HL-60 (cell line): Measurements from ENCODE around the gene ARHGAP10.

ENCODE experiments used
- DNase-seq, 2 experiments: peaks; one replicate each; pipeline ENCODE4 v3.0.0-alpha.2; 2010 to 2020; ENCODE audit warnings: low read depth in 1 of 2, low spot score in 1 of 2
- H3K27ac ChIP-seq: fragments of 250-450 bp; sonication (Bioruptor Pico); replicated peaks from 2 replicates; pipeline ENCODE4 v1.5.1; 2020; ENCODE audit warnings: mild to moderate bottlenecking, moderate library complexity
- H3K27me3 ChIP-seq: fragments of 250-450 bp; sonication (Bioruptor Pico); 2 replicates; pipeline ENCODE4 v1.5.1; 2021; ENCODE audit warnings: mild to moderate bottlenecking, moderate library complexity; ENCODE audit not compliant: insufficient read depth, poor library complexity, severe bottlenecking
- H3K4me3 ChIP-seq: replicated peaks from 2 replicates; pipeline ENCODE4 v1.5.1; 2011; ENCODE audit warnings: mild to moderate bottlenecking, control low read depth, low read length; ENCODE audit not compliant: insufficient read depth
- GABPA ChIP-seq: IDR thresholded peaks from 2 replicates; pipeline ENCODE4 v1.6.1; 2012; ENCODE audit warnings: low read depth
- POLR2AphosphoS5 ChIP-seq: IDR thresholded peaks from 2 replicates; pipeline ENCODE4 v1.6.1; 2012; ENCODE audit warnings: low read depth
- SPI1 ChIP-seq: IDR thresholded peaks from 2 replicates; pipeline ENCODE4 v1.6.1; 2012; ENCODE audit warnings: low read depth, mild to moderate bottlenecking, borderline replicate concordance
- TF ChIP-seq, protein P1 (sequence below): IDR thresholded peaks from 2 replicates; pipeline ENCODE4 v1.6.1; 2012; ENCODE audit warnings: low read depth; ENCODE audit not compliant: insufficient replicate concordance
- TF ChIP-seq, protein P2 (sequence below): IDR thresholded peaks from one replicate; pipeline ENCODE4 v1.5.1; 2011; ENCODE audit warnings: low read length, control low read depth, inconsistent platforms; ENCODE audit not compliant: insufficient read depth

The ARHGAP10 gene

DNA sequence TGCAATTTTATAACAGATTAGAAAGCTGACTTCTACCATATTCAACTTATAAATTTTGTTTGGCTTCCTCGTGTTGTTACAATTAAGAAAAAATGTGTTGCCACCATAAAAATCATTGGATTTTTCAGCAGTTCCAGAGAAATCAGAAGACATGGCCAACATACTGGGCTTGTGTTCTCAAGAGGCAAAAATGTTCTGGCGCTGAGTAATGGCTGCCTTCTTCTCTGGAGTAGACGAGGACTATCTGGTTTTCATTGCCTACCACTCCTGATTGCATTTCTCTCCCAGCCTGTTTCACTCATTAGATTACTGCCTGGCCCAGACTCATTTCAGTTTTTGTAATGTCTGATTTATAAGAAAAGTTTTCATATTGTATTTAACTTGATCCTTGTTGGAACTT lies 122.3 kb downstream of the ARHGAP10 start:
- no peak for DNase-seq
- Histone ChIP-seq H3K27me3 (no peaks in the 10 kb centered on the region), H3K27ac (no peak overlapping the region), H3K4me3 (no peak overlapping the region)
- TF ChIP-seq, protein P1, sequence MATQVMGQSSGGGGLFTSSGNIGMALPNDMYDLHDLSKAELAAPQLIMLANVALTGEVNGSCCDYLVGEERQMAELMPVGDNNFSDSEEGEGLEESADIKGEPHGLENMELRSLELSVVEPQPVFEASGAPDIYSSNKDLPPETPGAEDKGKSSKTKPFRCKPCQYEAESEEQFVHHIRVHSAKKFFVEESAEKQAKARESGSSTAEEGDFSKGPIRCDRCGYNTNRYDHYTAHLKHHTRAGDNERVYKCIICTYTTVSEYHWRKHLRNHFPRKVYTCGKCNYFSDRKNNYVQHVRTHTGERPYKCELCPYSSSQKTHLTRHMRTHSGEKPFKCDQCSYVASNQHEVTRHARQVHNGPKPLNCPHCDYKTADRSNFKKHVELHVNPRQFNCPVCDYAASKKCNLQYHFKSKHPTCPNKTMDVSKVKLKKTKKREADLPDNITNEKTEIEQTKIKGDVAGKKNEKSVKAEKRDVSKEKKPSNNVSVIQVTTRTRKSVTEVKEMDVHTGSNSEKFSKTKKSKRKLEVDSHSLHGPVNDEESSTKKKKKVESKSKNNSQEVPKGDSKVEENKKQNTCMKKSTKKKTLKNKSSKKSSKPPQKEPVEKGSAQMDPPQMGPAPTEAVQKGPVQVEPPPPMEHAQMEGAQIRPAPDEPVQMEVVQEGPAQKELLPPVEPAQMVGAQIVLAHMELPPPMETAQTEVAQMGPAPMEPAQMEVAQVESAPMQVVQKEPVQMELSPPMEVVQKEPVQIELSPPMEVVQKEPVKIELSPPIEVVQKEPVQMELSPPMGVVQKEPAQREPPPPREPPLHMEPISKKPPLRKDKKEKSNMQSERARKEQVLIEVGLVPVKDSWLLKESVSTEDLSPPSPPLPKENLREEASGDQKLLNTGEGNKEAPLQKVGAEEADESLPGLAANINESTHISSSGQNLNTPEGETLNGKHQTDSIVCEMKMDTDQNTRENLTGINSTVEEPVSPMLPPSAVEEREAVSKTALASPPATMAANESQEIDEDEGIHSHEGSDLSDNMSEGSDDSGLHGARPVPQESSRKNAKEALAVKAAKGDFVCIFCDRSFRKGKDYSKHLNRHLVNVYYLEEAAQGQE, result no peak
- TF ChIP-seq POLR2AphosphoS5, result no peak
- TF ChIP-seq, protein P2, sequence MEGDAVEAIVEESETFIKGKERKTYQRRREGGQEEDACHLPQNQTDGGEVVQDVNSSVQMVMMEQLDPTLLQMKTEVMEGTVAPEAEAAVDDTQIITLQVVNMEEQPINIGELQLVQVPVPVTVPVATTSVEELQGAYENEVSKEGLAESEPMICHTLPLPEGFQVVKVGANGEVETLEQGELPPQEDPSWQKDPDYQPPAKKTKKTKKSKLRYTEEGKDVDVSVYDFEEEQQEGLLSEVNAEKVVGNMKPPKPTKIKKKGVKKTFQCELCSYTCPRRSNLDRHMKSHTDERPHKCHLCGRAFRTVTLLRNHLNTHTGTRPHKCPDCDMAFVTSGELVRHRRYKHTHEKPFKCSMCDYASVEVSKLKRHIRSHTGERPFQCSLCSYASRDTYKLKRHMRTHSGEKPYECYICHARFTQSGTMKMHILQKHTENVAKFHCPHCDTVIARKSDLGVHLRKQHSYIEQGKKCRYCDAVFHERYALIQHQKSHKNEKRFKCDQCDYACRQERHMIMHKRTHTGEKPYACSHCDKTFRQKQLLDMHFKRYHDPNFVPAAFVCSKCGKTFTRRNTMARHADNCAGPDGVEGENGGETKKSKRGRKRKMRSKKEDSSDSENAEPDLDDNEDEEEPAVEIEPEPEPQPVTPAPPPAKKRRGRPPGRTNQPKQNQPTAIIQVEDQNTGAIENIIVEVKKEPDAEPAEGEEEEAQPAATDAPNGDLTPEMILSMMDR, result no peak
- TF ChIP-seq GABPA, result no peak
- TF ChIP-seq SPI1, result no peak

DNA sequence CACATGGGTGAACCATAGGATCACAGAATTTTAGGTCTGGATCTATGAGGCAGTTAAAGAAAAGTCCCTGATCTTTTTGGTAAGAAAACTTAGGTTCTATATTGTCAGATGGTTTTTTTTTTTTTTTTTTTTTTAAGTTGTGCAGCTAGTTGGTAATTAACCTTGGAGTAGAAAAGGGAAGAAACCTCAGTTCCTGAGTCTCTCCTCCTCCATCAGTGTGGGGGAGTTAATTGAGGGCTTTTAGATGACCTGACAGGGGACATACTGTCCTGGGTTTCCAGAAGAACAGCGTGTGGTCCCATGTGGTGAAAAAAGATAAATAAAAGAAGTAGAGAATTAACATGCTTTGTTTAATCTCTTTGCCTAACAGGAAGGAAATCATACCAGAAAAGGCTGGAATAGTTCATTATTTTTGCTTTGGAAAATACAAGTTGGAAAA lies 123.7 kb downstream of the ARHGAP10 start:
- TF ChIP-seq, protein P2, result no peak
- TF ChIP-seq SPI1, result no peak
- TF ChIP-seq POLR2AphosphoS5, result no peak
- TF ChIP-seq, protein P1, result no peak
- TF ChIP-seq GABPA, result no peak
- no peaks in the 10 kb centered on the region for H3K27me3 ChIP-seq
- DNase-seq, result no peak

DNA sequence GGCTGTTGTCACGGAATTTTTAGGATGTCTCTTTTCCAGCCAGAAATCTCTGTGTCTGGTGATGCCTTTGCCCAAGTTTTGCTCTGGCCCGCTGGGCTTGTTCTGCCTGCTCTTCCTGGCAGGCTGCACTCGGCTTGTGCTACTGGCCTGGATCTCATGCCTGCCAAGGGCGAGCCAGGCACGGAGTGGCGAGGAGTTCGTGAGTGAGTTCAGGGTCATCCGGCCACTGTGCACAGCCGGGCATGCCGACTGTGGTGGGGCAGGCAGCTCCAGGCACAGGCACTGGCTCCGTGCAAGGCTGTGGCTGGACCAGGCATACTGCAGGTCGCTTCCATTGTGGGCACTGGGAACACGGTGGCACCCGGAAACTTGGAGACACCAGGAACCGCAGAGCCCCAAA lies 129.1 kb downstream of the ARHGAP10 start:
- no peak for DNase-seq
- Histone ChIP-seq H3K27ac (no peak overlapping the region), H3K4me3 (no peak overlapping the region), H3K27me3 (no peaks in the 10 kb centered on the region)
- TF ChIP-seq POLR2AphosphoS5 (no peak), GABPA (no peak), SPI1 (no peak)
- TF ChIP-seq, protein P1, result no peak
- TF ChIP-seq, protein P2, result no peak

More for the DNA sequence above, 123.7 kb downstream of the ARHGAP10 start:
- Histone ChIP-seq H3K27ac (no peak overlapping the region), H3K4me3 (no peak overlapping the region)
